HUES64 (cell line): ENCODE data around the gene MEF2A.
"Not testable (repeated sequence)": the region's sequence is repeated elsewhere in the genome, so short reads cannot be mapped to it uniquely, and the experiment has no call there.

Experiments
- H3K27ac ChIP-seq: 2 replicates; pipeline ENCODE4 v1.7.0; 2013; ENCODE audit warnings: low read depth, low read length, inconsistent platforms
- H3K27me3 ChIP-seq: 2 replicates; pipeline ENCODE4 v1.6.1; 2013; ENCODE audit warnings: mild to moderate bottlenecking, low read length; ENCODE audit not compliant: insufficient read depth
- H3K36me3 ChIP-seq: 2 replicates; pipeline ENCODE4 v1.6.1; 2013; ENCODE audit warnings: mild to moderate bottlenecking, low read length; ENCODE audit not compliant: insufficient read depth
- H3K4me1 ChIP-seq: 2 replicates; pipeline ENCODE4 v1.6.1; 2013; ENCODE audit warnings: mild to moderate bottlenecking, low read length, moderate library complexity; ENCODE audit not compliant: insufficient read depth
- H3K4me3 ChIP-seq: 2 replicates; pipeline ENCODE4 v1.5.1; 2013; ENCODE audit warnings: mild to moderate bottlenecking, low read length, moderate library complexity
- H3K9ac ChIP-seq: 2 replicates; pipeline ENCODE4 v1.6.1; 2013; ENCODE audit warnings: mild to moderate bottlenecking, low read depth, low read length
- H3K9me3 ChIP-seq: 2 replicates; pipeline ENCODE4 v1.6.1; 2013; ENCODE audit warnings: low read depth, low read length; ENCODE audit not compliant: insufficient read depth
- WGBS: fragments of 150-250, 120-280 bp; methylation state at CpG from one replicate; pipeline ENCODE4 v1.1.7; 2013; ENCODE audit warnings: missing lambda C conversion rate; 5-methylcytosine and 5-hydroxymethylcytosine counted together

The MEF2A gene

DNA sequence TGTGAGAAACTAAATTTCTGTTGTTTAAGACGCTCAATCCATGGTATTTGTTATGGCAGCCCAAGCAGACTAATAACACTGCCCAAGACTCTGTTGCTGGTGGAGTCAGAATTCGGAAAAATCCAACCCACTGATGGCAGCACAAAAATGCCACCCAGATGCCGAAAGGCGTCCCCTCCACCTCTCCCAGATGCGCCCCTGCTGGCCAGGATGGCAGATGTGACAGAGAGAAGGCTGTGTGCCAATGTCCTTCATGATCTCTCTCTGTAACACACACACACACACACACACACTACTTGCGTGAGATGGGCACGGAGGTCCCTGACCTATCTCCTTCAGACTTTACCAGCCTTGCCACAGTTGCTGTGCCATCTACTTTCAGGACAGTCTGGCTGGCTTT lies 178.4 kb downstream of the MEF2A start:
- Histone ChIP-seq H3K4me1 (no peaks in the 10 kb centered on the region), H3K9ac (no peak overlapping the region), H3K27ac (no peak overlapping the region), H3K4me3 (no peak overlapping the region), H3K27me3 (no peaks in the 10 kb centered on the region), H3K9me3 (no peaks in the 10 kb centered on the region), H3K36me3 (no peaks in the 10 kb centered on the region)
- 89% methylated on average over 7 of the region's 7 CpGs for WGBS

DNA sequence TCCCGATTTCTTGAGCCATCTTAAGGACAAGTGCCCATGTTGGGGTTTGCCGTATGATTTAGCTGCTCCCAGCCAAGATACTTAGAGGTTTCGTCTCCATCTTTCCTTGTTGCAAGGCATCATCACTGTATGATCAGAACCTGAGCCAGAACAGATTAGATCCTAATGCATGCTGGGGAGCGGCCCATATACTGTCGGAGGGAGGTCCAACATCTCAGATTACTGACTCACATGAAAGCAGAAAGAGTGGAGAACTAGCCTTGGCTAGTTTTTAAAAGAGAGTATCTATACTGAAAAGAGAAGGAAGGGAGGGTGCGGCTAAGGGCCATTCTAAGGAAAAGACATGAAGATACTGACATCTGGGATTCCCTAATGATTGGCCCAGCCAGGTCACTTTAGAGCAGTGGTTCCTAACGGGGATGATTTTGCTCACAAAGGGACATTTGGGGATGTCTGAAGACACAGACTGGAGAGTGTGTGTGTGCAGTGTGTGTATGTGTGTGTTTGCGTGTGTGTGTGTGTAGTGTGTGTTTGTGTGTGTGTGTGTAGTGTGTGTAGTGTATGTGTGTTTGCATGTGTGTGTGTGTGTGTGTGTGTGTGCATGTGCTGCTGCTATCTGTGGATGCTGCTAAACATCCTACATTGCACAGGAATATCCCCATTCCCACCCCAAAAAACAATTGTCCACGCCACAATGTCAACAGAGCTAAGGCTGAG lies 179.7 kb downstream of the MEF2A start:
- H3K4me3 ChIP-seq: no peak overlapping the region
- no peak overlapping the region for H3K9ac ChIP-seq
- H3K36me3 ChIP-seq: no peaks in the 10 kb centered on the region
- H3K4me1 ChIP-seq: peaks cover 4% of the 10 kb centered on the region; the same call in 1 of the 2 replicates
- H3K27ac ChIP-seq: no peak overlapping the region
- no peaks in the 10 kb centered on the region for H3K27me3 ChIP-seq
- WGBS: 94% methylated on average over 9 of the region's 9 CpGs
- H3K9me3 ChIP-seq: no peaks in the 10 kb centered on the region

- H3K27me3 ChIP-seq: peaks cover 7% of the 10 kb centered on the region; the same call in 1 of the 2 replicates
- WGBS: 95% methylated on average over 6 of the region's 6 CpGs
- peaks cover 8% of the 10 kb centered on the region; the same call in 1 of the 2 replicates for H3K4me1 ChIP-seq
- no peak overlapping the region for H3K4me3 ChIP-seq
- no peaks in the 10 kb centered on the region for H3K36me3 ChIP-seq
- no peak overlapping the region for H3K9ac ChIP-seq
- no peaks in the 10 kb centered on the region for H3K9me3 ChIP-seq
- no peak overlapping the region for H3K27ac ChIP-seq
These were observed 183.6 kb downstream of the MEF2A start for GRCh38 chr15:99749386-99749785.

DNA sequence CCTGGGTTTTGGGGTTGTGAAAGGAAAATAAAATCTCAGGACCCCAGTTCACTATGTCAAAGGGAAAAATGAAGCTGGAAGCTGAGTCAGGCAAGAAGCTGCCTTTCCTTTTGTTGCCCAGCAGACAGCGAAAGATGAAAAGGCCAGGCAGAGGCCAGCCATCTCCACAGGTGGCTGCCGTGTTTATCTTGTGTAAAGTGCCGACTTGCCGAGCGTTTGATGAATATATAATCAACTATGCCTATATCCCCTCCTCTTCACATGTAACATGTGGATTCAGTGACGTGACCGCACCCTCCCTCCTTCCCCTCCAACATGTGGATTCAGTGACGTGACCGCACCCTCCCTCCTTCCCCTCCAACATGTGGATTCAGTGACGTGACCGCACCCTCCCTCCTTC lies 184.5 kb downstream of the MEF2A start:
- not testable (repeated sequence) for H3K36me3 ChIP-seq, H3K4me3 ChIP-seq, H3K4me1 ChIP-seq, H3K27me3 ChIP-seq, H3K9me3 ChIP-seq, H3K27ac ChIP-seq, H3K9ac ChIP-seq
- WGBS: 74% methylated on average over 11 of the region's 11 CpGs

GRCh38 chr15:99752556-99752955 lies 186.8 kb downstream of the MEF2A start:
- Histone ChIP-seq H3K4me3 (no peak overlapping the region), H3K27ac (no peak overlapping the region), H3K4me1 (peaks cover 8% of the 10 kb centered on the region; the same call in 1 of the 2 replicates), H3K36me3 (no peaks in the 10 kb centered on the region), H3K27me3 (peaks cover 9% of the 10 kb centered on the region; the same call in 1 of the 2 replicates), H3K9ac (no peak overlapping the region), H3K9me3 (no peaks in the 10 kb centered on the region)
- 91% methylated on average over 4 of the region's 4 CpGs for WGBS

DNA sequence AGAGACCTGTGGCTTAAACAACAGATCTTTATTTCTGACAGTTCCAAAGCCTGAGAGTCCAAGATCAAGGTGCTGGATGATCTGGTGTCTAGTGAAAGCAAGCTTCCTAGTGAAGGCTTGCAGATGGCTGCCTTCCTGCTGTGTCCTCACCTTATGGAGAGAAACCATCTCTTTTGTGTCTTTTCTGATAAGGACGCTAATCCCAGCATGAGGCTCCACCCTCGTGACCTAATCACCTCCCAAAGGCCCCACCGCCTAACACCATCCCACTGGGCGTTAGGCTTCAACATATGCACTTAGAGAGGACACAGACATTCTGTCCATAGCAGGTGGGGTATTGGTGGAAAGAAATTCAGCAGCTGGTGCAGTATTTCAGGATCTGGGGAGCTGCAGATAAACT lies 187.3 kb downstream of the MEF2A start:
- Histone ChIP-seq H3K9me3 (no peaks in the 10 kb centered on the region), H3K36me3 (no peaks in the 10 kb centered on the region), H3K4me1 (peaks cover 8% of the 10 kb centered on the region; the same call in 1 of the 2 replicates), H3K4me3 (no peak overlapping the region), H3K9ac (no peak overlapping the region), H3K27ac (no peak overlapping the region), H3K27me3 (peaks cover 9% of the 10 kb centered on the region; the same call in 1 of the 2 replicates)
- WGBS: 53% methylated on average over 4 of the region's 4 CpGs

GRCh38 chr15:99755692-99756409 lies 190.1 kb downstream of the MEF2A start:
- 16% methylated on average over 7 of the region's 7 CpGs for WGBS

DNA sequence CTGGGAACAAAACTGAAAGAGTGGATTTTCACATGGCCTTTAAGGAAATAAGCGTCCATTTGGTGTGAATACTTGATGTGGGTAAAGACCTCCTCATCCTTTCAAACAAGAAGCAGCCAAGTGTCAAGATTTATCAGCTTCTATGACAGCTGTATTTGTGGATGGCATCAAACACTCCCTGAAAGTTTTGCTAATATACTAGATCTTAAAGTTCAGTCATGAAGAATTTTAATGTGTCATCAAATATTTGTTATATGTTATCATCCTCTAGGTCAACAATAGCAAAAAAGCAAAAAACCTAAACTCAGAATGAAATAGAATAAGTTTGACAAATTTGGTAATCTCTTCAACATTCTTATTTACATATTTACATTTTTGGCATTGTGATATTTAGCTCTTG lies 196.5 kb downstream of the MEF2A start:
- no peaks in the 10 kb centered on the region for H3K27me3 ChIP-seq
- no peak overlapping the region for H3K4me3 ChIP-seq
- H3K9ac ChIP-seq: no peak overlapping the region
- H3K4me1 ChIP-seq: no peaks in the 10 kb centered on the region
- no peak overlapping the region for H3K27ac ChIP-seq
- H3K36me3 ChIP-seq: no peaks in the 10 kb centered on the region
- H3K9me3 ChIP-seq: no peaks in the 10 kb centered on the region
- 91% methylated on average over 1 of the region's 1 CpG for WGBS

More at GRCh38 chr15:99755692-99756409, 190.1 kb downstream of the MEF2A start:
- no peak overlapping the region for H3K4me3 ChIP-seq
- H3K36me3 ChIP-seq: no peaks in the 10 kb centered on the region
- H3K9ac ChIP-seq: no peak overlapping the region
- H3K9me3 ChIP-seq: no peaks in the 10 kb centered on the region
- no peak overlapping the region for H3K27ac ChIP-seq
- peaks cover 9% of the 10 kb centered on the region; the same call in 1 of the 2 replicates for H3K27me3 ChIP-seq
- H3K4me1 ChIP-seq: 0 out of 2 replicates have a peak, but pooled peaks cover under 1% of the 10 kb centered on the region

DNA sequence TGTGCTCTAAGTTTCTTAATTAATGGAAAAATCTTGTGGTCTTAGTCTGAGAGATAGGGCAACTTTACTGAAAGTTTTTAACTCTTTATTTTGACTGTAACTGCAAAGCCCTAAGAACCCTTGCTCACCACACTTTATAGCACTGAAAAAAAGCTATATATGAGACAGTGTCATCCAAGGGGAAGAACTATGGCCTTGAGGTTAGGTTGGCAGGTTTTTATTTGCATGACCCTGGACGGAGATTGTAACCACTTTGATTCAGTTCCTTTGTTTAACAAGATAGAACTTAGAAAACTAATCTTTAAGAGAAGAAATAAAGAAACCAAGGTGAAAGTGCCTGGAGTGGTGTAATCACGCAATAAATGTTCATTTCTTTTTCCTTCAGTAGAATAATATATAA lies 198.0 kb downstream of the MEF2A start:
- no peak overlapping the region for H3K4me3 ChIP-seq
- no peaks in the 10 kb centered on the region for H3K9me3 ChIP-seq
- H3K27ac ChIP-seq: no peak overlapping the region
- H3K9ac ChIP-seq: no peak overlapping the region
- no peaks in the 10 kb centered on the region for H3K27me3 ChIP-seq
- H3K36me3 ChIP-seq: no peaks in the 10 kb centered on the region
- no peaks in the 10 kb centered on the region for H3K4me1 ChIP-seq
- 63% methylated on average over 1 of the region's 2 CpGs for WGBS

- H3K4me3 ChIP-seq: no peak overlapping the region
- H3K9me3 ChIP-seq: no peaks in the 10 kb centered on the region
- H3K27me3 ChIP-seq: no peaks in the 10 kb centered on the region
- no peaks in the 10 kb centered on the region for H3K4me1 ChIP-seq
- no peak overlapping the region for H3K9ac ChIP-seq
- no peaks in the 10 kb centered on the region for H3K36me3 ChIP-seq
- H3K27ac ChIP-seq: no peak overlapping the region
- 43% methylated on average over 2 of the region's 3 CpGs for WGBS
These were observed 198.7 kb downstream of the MEF2A start for GRCh38 chr15:99764522-99764921.
